ENCODE measurements around the gene IFI27L1.

Gene IFI27L1

GRCh38 chr14:94109915-94110250, 28.8 kb downstream of the IFI27L1 start:
- Histone ChIP-seq H3K9ac (ENCODE audit: low read length) (no peak overlapping the region), H3K36me3 (replicated peaks; ENCODE audit: low read depth, low read length) (no peaks in the 10 kb centered on the region), H3K9me3 (ENCODE audit: insufficient read depth, low read length) (no peaks in the 10 kb centered on the region), H3K4me1 (ENCODE audit: low read length) (no peaks in the 10 kb centered on the region), H3K27ac (ENCODE audit: low read length) (no peak overlapping the region), H3K4me3 (ENCODE audit: low read length) (no peak overlapping the region), H4K20me1 (ENCODE audit: insufficient read depth, low read length) (no peaks in the 10 kb centered on the region), H3K27me3 (ENCODE audit: low read depth, low read length) (0 out of 2 replicates have a peak, but pooled peaks cover 4% of the 10 kb centered on the region), H3K4me2 (ENCODE audit: low read length) (no peak overlapping the region), H3K79me2 (ENCODE audit: low read length) (no peaks in the 10 kb centered on the region), H2AFZ (ENCODE audit: low read depth, low read length) (no peak overlapping the region)
- TF ChIP-seq EZH2phosphoT487 (IDR thresholded peaks at IDR 0.05; ENCODE audit: low read depth) (no peak), CTCF (IDR thresholded peaks at IDR 0.05; ENCODE audit: low read depth, low read length) (no peak)

GRCh38 chr14:94110552-94111181, 29.6 kb downstream of the IFI27L1 start, which contains the start of gene IFI27:
Gene IFI27, plus strand, starts transcription at chr14:94110736.
- Histone ChIP-seq H3K9me3 (ENCODE audit: insufficient read depth, low read length) (no peaks in the 10 kb centered on the region), H3K4me2 (ENCODE audit: low read length) (no peak within 1 kb of the TSS), H3K27ac (ENCODE audit: low read length) (no peak within 1 kb of the TSS), H3K4me1 (ENCODE audit: low read length) (no peaks in the 10 kb centered on the region), H3K4me3 (ENCODE audit: low read length) (no peak within 1 kb of the TSS), H3K9ac (ENCODE audit: low read length) (no peak within 1 kb of the TSS), H3K36me3 (replicated peaks; ENCODE audit: low read depth, low read length) (no peaks in the 10 kb centered on the region), H3K79me2 (ENCODE audit: low read length) (no peaks in the 10 kb centered on the region), H3K27me3 (ENCODE audit: low read depth, low read length) (0 out of 2 replicates have a peak, but pooled peaks cover 4% of the 10 kb centered on the region), H2AFZ (ENCODE audit: low read depth, low read length) (no peak within 1 kb of the TSS), H4K20me1 (ENCODE audit: insufficient read depth, low read length) (no peaks in the 10 kb centered on the region)
- TF ChIP-seq CTCF (IDR thresholded peaks at IDR 0.05; ENCODE audit: low read depth, low read length) (no peak), EZH2phosphoT487 (IDR thresholded peaks at IDR 0.05; ENCODE audit: low read depth) (no peak)

- no peak for TF ChIP-seq CTCF (IDR thresholded peaks at IDR 0.05; ENCODE audit: low read depth, low read length)
- no peak for TF ChIP-seq EZH2phosphoT487 (IDR thresholded peaks at IDR 0.05; ENCODE audit: low read depth)
- Histone ChIP-seq H2AFZ (ENCODE audit: low read depth, low read length) (no peak overlapping the region), H3K9me3 (ENCODE audit: insufficient read depth, low read length) (no peaks in the 10 kb centered on the region), H3K79me2 (ENCODE audit: low read length) (no peaks in the 10 kb centered on the region), H3K27me3 (ENCODE audit: low read depth, low read length) (0 out of 2 replicates have a peak, but pooled peaks cover 4% of the 10 kb centered on the region), H3K4me1 (ENCODE audit: low read length) (no peaks in the 10 kb centered on the region), H3K27ac (ENCODE audit: low read length) (no peak overlapping the region), H3K4me2 (ENCODE audit: low read length) (no peak overlapping the region), H3K36me3 (replicated peaks; ENCODE audit: low read depth, low read length) (no peaks in the 10 kb centered on the region), H3K9ac (ENCODE audit: low read length) (no peak overlapping the region), H3K4me3 (ENCODE audit: low read length) (no peak overlapping the region), H4K20me1 (ENCODE audit: insufficient read depth, low read length) (no peaks in the 10 kb centered on the region)
Measured at GRCh38 chr14:94111276-94112095, 30.4 kb downstream of the IFI27L1 start.

GRCh38 chr14:94112513-94113063, 31.5 kb downstream of the IFI27L1 start:
- no peaks in the 10 kb centered on the region for H3K79me2 ChIP-seq (ENCODE audit: low read length)
- H3K4me2 ChIP-seq (ENCODE audit: low read length): no peak overlapping the region
- H3K9me3 ChIP-seq (ENCODE audit: insufficient read depth, low read length): no peaks in the 10 kb centered on the region
- no peak overlapping the region for H2AFZ ChIP-seq (ENCODE audit: low read depth, low read length)
- H3K4me3 ChIP-seq (ENCODE audit: low read length): no peak overlapping the region
- H4K20me1 ChIP-seq (ENCODE audit: insufficient read depth, low read length): no peaks in the 10 kb centered on the region
- no peak for TF ChIP-seq CTCF (IDR thresholded peaks at IDR 0.05; ENCODE audit: low read depth, low read length)
- no peak for TF ChIP-seq EZH2phosphoT487 (IDR thresholded peaks at IDR 0.05; ENCODE audit: low read depth)
- no peak overlapping the region for H3K27ac ChIP-seq (ENCODE audit: low read length)
- no peaks in the 10 kb centered on the region for H3K36me3 ChIP-seq (replicated peaks; ENCODE audit: low read depth, low read length)
- no peak overlapping the region for H3K9ac ChIP-seq (ENCODE audit: low read length)
- H3K27me3 ChIP-seq (ENCODE audit: low read depth, low read length): 0 out of 2 replicates have a peak, but pooled peaks cover 4% of the 10 kb centered on the region
- no peaks in the 10 kb centered on the region for H3K4me1 ChIP-seq (ENCODE audit: low read length)
